Stomach (tissue), 9 donors: ENCODE measurements around the gene PRXL2A. TPM values are rescaled to one million over a fixed set of nuclear protein-coding genes. Genes with fewer than 3 reads are reported as not detected.
"Not testable (repeated sequence)": the region's sequence is repeated elsewhere in the genome, so short reads cannot be mapped to it uniquely, and the experiment has no call there.

ENCODE experiments used
- DNase-seq, 2 donors: peaks; one replicate each; pipeline versions ENCODE4 v3.0.0 to v3.0.0-alpha.2; 2013 to 2019
- H3K27ac ChIP-seq, 5 donors: fragments of 200-600 bp in 4 of 5; sonication (generic) in 4 of 5; one replicate each; pipeline ENCODE4 v1.5.1; 2013 to 2019; ENCODE audit warnings: mild to moderate bottlenecking in 1 of 5, moderate library complexity in 1 of 5
- H3K27me3 ChIP-seq, 3 donors: fragments of 200-600 bp; sonication (generic); one replicate each; pipeline ENCODE4 v1.5.1; 2017 to 2019; ENCODE audit warnings: mixed run types in 1 of 3
- H3K36me3 ChIP-seq, 4 donors: fragments of 200-600 bp; sonication (generic); 1 replicate in 3 of 4; 2 replicates in 1 of 4; pipeline ENCODE4 v1.5.1; 2016 to 2019
- H3K4me1 ChIP-seq, 4 donors: fragments of 200-600 bp; sonication (generic); one replicate each; pipeline ENCODE4 v1.5.1; 2016 to 2019
- H3K4me3 ChIP-seq, 4 donors: fragments of 200-600 bp; sonication (generic) in 3 of 4; one replicate each; pipeline ENCODE4 v1.5.1; 2016 to 2019; ENCODE audit warnings: mild to moderate bottlenecking in 1 of 4
- H3K9me3 ChIP-seq, 4 donors: fragments of 200-600 bp; sonication (generic); one replicate each; pipeline ENCODE4 v1.5.1; 2016 to 2019
- EP300 ChIP-seq: sonication (generic); formaldehyde crosslinking; IDR thresholded peaks from one replicate; pipeline ENCODE4 v1.6.1; 2017; ENCODE audit warnings: antibody characterized with exemption
- POLR2A ChIP-seq, 4 donors: fragments of 450-650 bp; IDR thresholded peaks; one replicate each; pipeline ENCODE4 v1.6.1; 2016; ENCODE audit warnings: antibody characterized with exemption in 4 of 4, control low read depth in 2 of 4, mild to moderate bottlenecking in 1 of 4, moderate library complexity in 1 of 4
- POLR2AphosphoS5 ChIP-seq, 3 donors: sonication (generic); formaldehyde crosslinking; IDR thresholded peaks; one replicate each; pipeline ENCODE4 v1.6.1; 2016; ENCODE audit warnings: antibody characterized with exemption in 3 of 3
- WGBS, 5 donors: extraction: QIAGEN DNeasy Blood & Tissue Kit in 3 of 5; methylation state at CpG; one replicate each; pipeline versions ENCODE4 v1.1.5 to v1.1.7; 2013 to 2018; 5-methylcytosine and 5-hydroxymethylcytosine counted together
- intact Hi-C: fragments of 100-400 bp; cut with DNase I; formaldehyde crosslinking; loops from one replicate; pipeline ENCODE4 v1.15.1; 2023; ENCODE audit warnings: low total_unique reads
- polyA plus RNA-seq, 3 donors: library from polyadenylated mRNA; stranded (reverse); fragments of 200-250 nt; gene quantifications; one replicate each; pipeline ENCODE4 v1.2.3, GENCODE V29; 2013
- total RNA-seq, 5 donors: library from RNA; depleted of rRNA; stranded (reverse); fragments of >200 nt; gene quantifications; one replicate each; pipeline versions ENCODE4 v1.1.0 to v1.2.3, GENCODE V29; 2014 to 2016
- TF ChIP-seq, protein P1 (sequence below), 7 experiments: fragments of 450-650 bp in 4 of 7; fragments of 200-600 bp in 3 of 7; sonication (generic) in 3 of 7; IDR thresholded peaks; one replicate each; pipeline ENCODE4 v1.5.1; 2016 to 2019; ENCODE audit warnings: antibody characterized with exemption in 7 of 7, control low read depth in 2 of 7, mild to moderate bottlenecking in 1 of 7
- donor health status: healthy with polysubstance abuse.
- donor health status: Bipolar disorder and iron deficiency.
- donor health status: healthy.

PRXL2A gene
- total and polyA plus RNA-seq, 8 donors: 6.7 to 56.8 (median 17.8) TPM

DNA sequence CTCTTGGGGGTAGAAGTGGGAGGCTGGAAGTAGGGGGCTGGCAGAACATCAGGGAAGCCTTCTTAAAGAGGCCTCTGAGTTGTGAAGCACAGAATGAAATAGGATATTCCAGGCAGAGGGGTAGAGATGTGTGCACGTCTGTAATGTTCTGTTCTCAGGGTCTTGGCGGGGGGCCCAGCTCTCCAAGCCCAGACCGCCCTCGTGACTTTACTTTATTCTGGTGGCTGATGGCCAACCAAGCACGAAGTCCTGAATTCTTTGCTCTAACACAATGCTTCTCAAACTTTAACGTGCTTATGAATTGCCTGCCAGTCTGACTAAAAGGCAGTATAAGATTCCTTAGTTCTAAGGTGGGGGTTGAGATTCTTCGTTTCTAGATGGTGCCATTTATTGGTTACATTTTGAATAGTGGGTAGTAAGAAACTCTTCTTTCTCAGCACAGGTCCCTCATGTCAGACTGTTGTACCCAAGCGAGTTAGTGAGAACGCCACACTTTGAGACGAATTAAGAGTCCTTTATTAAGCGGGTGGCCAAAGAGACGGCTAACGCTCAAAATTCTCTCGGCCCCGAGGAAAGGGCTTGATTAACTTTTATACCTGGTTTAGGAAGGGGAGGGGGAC lies 8.2 kb downstream of the PRXL2A start:
- H3K4me3 ChIP-seq: no peak overlapping the region
- H3K9me3 ChIP-seq: no peaks in the 10 kb centered on the region
- H3K27ac ChIP-seq: peak overlapping the region in 2 of 5 donors; percentile 1 to 70
- H3K4me1 ChIP-seq: peaks cover 6 to 54% (median 40%) of the 10 kb centered on the region in 4 donors
- H3K36me3 ChIP-seq: peaks cover 0 to 16% (median 0%) of the 10 kb centered on the region in 4 donors
- peak; percentile 34 to 87 for DNase-seq
- 58 to 70% (median 62%) methylated on average over 15 of the region's 15 CpGs for WGBS, 5 donors
- TF ChIP-seq POLR2AphosphoS5 (IDR thresholded peaks at IDR 0.05) (no peak), POLR2A (IDR thresholded peaks at IDR 0.05) (no peak), EP300 (no peak)
- TF ChIP-seq, protein P1, sequence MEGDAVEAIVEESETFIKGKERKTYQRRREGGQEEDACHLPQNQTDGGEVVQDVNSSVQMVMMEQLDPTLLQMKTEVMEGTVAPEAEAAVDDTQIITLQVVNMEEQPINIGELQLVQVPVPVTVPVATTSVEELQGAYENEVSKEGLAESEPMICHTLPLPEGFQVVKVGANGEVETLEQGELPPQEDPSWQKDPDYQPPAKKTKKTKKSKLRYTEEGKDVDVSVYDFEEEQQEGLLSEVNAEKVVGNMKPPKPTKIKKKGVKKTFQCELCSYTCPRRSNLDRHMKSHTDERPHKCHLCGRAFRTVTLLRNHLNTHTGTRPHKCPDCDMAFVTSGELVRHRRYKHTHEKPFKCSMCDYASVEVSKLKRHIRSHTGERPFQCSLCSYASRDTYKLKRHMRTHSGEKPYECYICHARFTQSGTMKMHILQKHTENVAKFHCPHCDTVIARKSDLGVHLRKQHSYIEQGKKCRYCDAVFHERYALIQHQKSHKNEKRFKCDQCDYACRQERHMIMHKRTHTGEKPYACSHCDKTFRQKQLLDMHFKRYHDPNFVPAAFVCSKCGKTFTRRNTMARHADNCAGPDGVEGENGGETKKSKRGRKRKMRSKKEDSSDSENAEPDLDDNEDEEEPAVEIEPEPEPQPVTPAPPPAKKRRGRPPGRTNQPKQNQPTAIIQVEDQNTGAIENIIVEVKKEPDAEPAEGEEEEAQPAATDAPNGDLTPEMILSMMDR (IDR thresholded peaks at IDR 0.05): no peak
- no peaks in the 10 kb centered on the region for H3K27me3 ChIP-seq
- intact Hi-C loops: no loop called here

DNA sequence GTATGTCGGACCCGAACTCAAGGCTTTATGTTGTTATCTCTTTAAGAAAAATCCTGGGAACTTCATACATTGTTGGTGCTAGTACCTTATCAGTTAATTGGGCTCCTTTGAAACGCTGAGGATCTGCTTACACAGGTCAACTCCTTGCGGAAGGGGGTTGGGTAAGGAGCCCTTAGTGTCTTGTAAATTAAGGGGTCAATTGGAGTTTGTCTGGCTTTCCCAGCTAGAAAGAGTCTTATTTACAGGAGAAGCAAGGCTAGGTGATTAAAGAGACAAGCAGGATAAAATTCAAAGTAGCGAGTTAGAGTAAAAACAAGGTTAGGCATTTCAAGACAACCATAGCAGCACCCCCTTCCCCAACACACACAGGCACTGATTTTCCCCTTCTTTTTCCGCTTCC lies 8.9 kb downstream of the PRXL2A start:
- intact Hi-C loops: not testable (repeated sequence)
- peaks cover 6 to 48% (median 36%) of the 10 kb centered on the region in 4 donors for H3K4me1 ChIP-seq

DNA sequence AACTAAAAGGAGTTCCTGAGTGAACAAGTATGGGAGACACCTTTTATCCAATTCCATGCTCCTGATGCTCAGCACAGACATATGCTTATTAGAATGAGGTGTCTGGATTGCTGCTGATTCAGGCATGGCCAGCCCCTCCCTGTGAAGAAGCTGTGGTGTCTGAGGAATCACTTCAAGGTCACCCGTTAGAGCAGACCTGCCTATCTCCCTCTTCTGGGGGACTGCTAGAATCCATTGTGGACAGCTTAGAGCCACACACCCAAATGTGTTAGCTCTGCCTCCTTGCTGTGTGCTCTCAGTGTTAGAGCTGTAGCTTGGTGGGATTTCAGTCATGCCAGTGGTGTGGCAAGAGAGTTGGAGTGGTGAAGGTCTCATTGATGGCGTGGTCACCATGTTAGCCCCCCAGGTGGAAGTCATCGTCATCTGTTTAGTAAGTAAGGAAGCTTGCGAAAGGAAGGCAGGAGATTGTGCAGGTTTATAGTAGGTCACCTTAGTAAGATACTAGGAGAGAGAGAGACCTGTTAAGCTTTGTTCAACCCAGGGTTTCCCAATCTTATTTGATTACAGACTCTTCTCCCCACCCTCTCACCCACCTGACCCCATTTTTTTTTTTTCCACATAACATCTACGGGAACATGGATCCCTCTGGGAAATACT lies 12.8 kb downstream of the PRXL2A start:
- peaks cover 0 to 11% (median 6%) of the 10 kb centered on the region in 4 donors for H3K4me1 ChIP-seq
- H3K27ac ChIP-seq: no peak overlapping the region
- WGBS, 5 donors: 84 to 95% (median 92%) methylated on average over 5 of the region's 5 CpGs
- TF ChIP-seq POLR2A (IDR thresholded peaks at IDR 0.05) (no peak), EP300 (no peak), POLR2AphosphoS5 (IDR thresholded peaks at IDR 0.05) (no peak)
- TF ChIP-seq, protein P1 (IDR thresholded peaks at IDR 0.05): no peak
- no peaks in the 10 kb centered on the region for H3K9me3 ChIP-seq
- intact Hi-C loops: no loop called here
- DNase-seq: no peak
- H3K36me3 ChIP-seq: peaks cover 0 to 55% (median 29%) of the 10 kb centered on the region in 4 donors
- no peaks in the 10 kb centered on the region for H3K27me3 ChIP-seq
- no peak overlapping the region for H3K4me3 ChIP-seq

More for the DNA sequence above, 8.9 kb downstream of the PRXL2A start:
- not testable (repeated sequence) for H3K4me3 ChIP-seq, H3K9me3 ChIP-seq, H3K27me3 ChIP-seq, DNase-seq, H3K27ac ChIP-seq
- WGBS, 5 donors: 74 to 87% (median 76%) methylated on average over 6 of the region's 6 CpGs
- H3K36me3 ChIP-seq: peaks cover 0 to 22% (median 1%) of the 10 kb centered on the region in 4 donors

DNA sequence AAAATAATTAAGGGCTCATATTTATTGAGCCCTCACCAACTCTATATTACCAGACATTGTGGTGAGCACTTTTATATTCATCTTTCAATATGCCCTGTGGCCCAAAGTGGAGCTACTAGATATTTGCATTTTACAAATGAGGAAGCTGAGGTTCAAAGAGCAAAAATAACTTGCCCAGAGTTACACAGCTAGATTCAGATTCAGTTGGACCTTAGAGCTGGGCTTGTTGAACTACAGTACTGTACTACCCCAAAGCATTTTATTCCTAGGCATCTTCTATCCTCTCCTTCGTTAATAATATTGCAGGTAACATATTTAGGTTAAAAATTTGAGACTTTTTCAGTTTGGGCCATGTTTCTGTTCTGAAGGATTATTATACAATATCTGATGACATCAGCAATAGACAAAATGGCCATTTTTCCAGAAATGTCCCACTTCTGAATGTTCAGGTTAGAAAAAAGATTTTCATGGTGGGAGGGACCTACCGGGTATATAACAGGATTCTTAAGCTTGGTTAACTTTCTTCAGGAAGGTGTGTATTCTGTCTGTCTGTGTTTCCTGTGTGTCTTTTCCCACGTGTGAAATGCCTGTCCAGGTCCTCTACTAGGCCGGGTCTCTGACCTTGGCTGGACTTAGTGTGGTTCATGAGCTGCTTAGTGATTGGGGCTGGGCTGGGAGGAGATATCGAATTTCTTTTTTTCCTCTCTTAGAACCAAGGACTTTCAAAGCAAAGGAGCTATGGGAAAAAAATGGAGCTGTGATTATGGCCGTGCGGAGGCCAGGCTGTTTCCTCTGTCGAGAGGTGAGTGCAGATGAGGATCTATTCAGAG lies 13.6 kb downstream of the PRXL2A start:
- WGBS, 5 donors: 76 to 88% (median 80%) methylated on average over 8 of the region's 8 CpGs
- Histone ChIP-seq H3K4me3 (no peak overlapping the region), H3K9me3 (no peaks in the 10 kb centered on the region), H3K36me3 (peaks cover 0 to 62% (median 35%) of the 10 kb centered on the region in 4 donors), H3K4me1 (peaks cover 0 to 4% (median 0%) of the 10 kb centered on the region in 4 donors), H3K27me3 (no peaks in the 10 kb centered on the region), H3K27ac (no peak overlapping the region)
- intact Hi-C loops: no loop called here
- TF ChIP-seq, protein P1 (IDR thresholded peaks at IDR 0.05): no peak
- TF ChIP-seq POLR2AphosphoS5 (IDR thresholded peaks at IDR 0.05) (no peak), EP300 (no peak), POLR2A (IDR thresholded peaks at IDR 0.05) (no peak)
- no peak for DNase-seq
